ENCODE results near the gene SCD5.

DNA sequence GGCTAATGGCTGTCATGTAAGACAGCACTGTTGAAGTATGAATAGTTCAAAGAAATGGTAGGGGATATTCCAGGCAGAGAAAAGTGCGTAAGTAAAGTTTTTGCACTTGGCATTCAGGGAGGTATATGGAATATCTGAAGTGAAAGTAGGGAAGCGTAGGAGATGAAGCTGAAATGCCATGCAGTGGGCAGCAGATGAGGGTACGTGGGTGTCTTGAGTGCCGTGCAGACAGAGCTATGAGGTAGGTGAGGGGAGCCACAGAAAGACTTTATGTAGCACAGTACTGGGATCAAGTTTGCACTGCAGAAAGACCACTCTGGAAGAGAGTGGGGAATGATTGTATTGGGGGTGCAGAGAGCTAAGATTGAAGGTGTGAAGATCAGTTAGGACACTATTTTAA lies 5.2 kb upstream of the SCD5 start:
- TF ChIP-seq, protein P1, sequence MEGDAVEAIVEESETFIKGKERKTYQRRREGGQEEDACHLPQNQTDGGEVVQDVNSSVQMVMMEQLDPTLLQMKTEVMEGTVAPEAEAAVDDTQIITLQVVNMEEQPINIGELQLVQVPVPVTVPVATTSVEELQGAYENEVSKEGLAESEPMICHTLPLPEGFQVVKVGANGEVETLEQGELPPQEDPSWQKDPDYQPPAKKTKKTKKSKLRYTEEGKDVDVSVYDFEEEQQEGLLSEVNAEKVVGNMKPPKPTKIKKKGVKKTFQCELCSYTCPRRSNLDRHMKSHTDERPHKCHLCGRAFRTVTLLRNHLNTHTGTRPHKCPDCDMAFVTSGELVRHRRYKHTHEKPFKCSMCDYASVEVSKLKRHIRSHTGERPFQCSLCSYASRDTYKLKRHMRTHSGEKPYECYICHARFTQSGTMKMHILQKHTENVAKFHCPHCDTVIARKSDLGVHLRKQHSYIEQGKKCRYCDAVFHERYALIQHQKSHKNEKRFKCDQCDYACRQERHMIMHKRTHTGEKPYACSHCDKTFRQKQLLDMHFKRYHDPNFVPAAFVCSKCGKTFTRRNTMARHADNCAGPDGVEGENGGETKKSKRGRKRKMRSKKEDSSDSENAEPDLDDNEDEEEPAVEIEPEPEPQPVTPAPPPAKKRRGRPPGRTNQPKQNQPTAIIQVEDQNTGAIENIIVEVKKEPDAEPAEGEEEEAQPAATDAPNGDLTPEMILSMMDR (IDR thresholded peaks at IDR 0.05; ENCODE audit: low read length): no peak
- TF ChIP-seq EZH2 (optimal IDR thresholded peaks at IDR 0.05; ENCODE audit: low read depth, low read length): no peak
- no peak for TF ChIP-seq EZH2phosphoT487 (IDR thresholded peaks at IDR 0.05; ENCODE audit: low read length)
